DOHH2 (cell line): ENCODE results near the gene SEPTIN5.

Experiments used
- H3F3A ChIP-seq: fragments of 200-600 bp; sonication (generic), shearing (Covaris generic); 2 replicates; pipeline ENCODE4 v1.6.0; 2016; ENCODE audit warnings: antibody characterized with exemption, mild to moderate bottlenecking; ENCODE audit not compliant: control insufficient read depth, insufficient read depth
- H3K27ac ChIP-seq: fragments of 200-600 bp; sonication (generic); 2 replicates; pipeline ENCODE4 v1.5.1; 2014; ENCODE audit warnings: low read depth, mild to moderate bottlenecking, low read length, moderate library complexity
- H3K27me3 ChIP-seq: fragments of 200-600 bp; sonication (generic); 2 replicates; pipeline ENCODE4 v1.6.1; 2014; ENCODE audit warnings: mild to moderate bottlenecking, low read length, mixed read lengths; ENCODE audit not compliant: control insufficient read depth
- H3K36me3 ChIP-seq: fragments of 200-600 bp; sonication (generic); 2 replicates; pipeline ENCODE4 v1.6.1; 2014; ENCODE audit warnings: mild to moderate bottlenecking, low read length, moderate library complexity, mixed read lengths; ENCODE audit not compliant: control insufficient read depth
- H3K4me1 ChIP-seq: fragments of 200-600 bp; sonication (generic); 2 replicates; pipeline ENCODE4 v1.6.1; 2014; ENCODE audit warnings: mild to moderate bottlenecking, low read length, mixed read lengths; ENCODE audit not compliant: control insufficient read depth
- H3K4me2 ChIP-seq: fragments of 200-600 bp; sonication (generic); 2 replicates; pipeline ENCODE4 v1.6.0; 2014; ENCODE audit warnings: mild to moderate bottlenecking, low read length, moderate library complexity
- H3K4me3 ChIP-seq: fragments of 200-600 bp; sonication (generic); 2 replicates; pipeline ENCODE4 v1.5.1; 2014; ENCODE audit warnings: mild to moderate bottlenecking, low read length, mixed read lengths
- H3K79me2 ChIP-seq: fragments of 200-600 bp; sonication (generic); 2 replicates; pipeline ENCODE4 v1.6.1; 2014; ENCODE audit warnings: mild to moderate bottlenecking, low read length, mixed read lengths; ENCODE audit not compliant: control insufficient read depth
- H3K9me2 ChIP-seq: fragments of 200-600 bp; sonication (generic); replicated peaks from 2 replicates; pipeline ENCODE4 v1.6.1; 2014; ENCODE audit warnings: mild to moderate bottlenecking, low read length, mixed read lengths; ENCODE audit not compliant: control insufficient read depth
- H3K9me3 ChIP-seq: fragments of 200-600 bp; sonication (generic); 2 replicates; pipeline ENCODE4 v1.6.1; 2014; ENCODE audit warnings: antibody characterized with exemption, low read length, mixed read lengths; ENCODE audit not compliant: control insufficient read depth, insufficient read depth
- H4K20me1 ChIP-seq: fragments of 200-600 bp; sonication (generic); 2 replicates; pipeline ENCODE4 v1.6.0; 2014; ENCODE audit warnings: low read depth, mild to moderate bottlenecking, antibody characterized with exemption, low read length, moderate library complexity; ENCODE audit not compliant: control insufficient read depth, insufficient read depth
- CTCF ChIP-seq: fragments of 200-600 bp; sonication (generic); IDR thresholded peaks from one replicate; pipeline ENCODE4 v1.5.1; 2014; ENCODE audit warnings: antibody characterized with exemption, mild to moderate bottlenecking, low read depth, low read length; ENCODE audit not compliant: poor library complexity, severe bottlenecking
- EZH2phosphoT487 ChIP-seq: fragments of 200-600 bp; sonication (generic); IDR thresholded peaks from 2 replicates; pipeline ENCODE4 v1.6.1; 2017; ENCODE audit warnings: borderline replicate concordance, mild to moderate bottlenecking, antibody characterized with exemption, low read length, moderate library complexity, mixed read lengths

SEPTIN5 gene

GRCh38 chr22:19666673-19667593 lies 47.4 kb upstream of the SEPTIN5 start:
- no peak overlapping the region for H3K4me2 ChIP-seq
- no peaks in the 10 kb centered on the region for H3K36me3 ChIP-seq
- H3K79me2 ChIP-seq: no peaks in the 10 kb centered on the region
- no peaks in the 10 kb centered on the region for H4K20me1 ChIP-seq
- no peak overlapping the region for H3K4me3 ChIP-seq
- no peaks in the 10 kb centered on the region for H3K9me2 ChIP-seq
- no peaks in the 10 kb centered on the region for H3K9me3 ChIP-seq
- H3K4me1 ChIP-seq: no peaks in the 10 kb centered on the region
- peaks cover 2% of the 10 kb centered on the region; the same call in 1 of the 2 replicates for H3K27me3 ChIP-seq
- TF ChIP-seq CTCF: no peak
- no peak for TF ChIP-seq EZH2phosphoT487
- no peaks in the 10 kb centered on the region for H3F3A ChIP-seq
- no peak overlapping the region for H3K27ac ChIP-seq

DNA sequence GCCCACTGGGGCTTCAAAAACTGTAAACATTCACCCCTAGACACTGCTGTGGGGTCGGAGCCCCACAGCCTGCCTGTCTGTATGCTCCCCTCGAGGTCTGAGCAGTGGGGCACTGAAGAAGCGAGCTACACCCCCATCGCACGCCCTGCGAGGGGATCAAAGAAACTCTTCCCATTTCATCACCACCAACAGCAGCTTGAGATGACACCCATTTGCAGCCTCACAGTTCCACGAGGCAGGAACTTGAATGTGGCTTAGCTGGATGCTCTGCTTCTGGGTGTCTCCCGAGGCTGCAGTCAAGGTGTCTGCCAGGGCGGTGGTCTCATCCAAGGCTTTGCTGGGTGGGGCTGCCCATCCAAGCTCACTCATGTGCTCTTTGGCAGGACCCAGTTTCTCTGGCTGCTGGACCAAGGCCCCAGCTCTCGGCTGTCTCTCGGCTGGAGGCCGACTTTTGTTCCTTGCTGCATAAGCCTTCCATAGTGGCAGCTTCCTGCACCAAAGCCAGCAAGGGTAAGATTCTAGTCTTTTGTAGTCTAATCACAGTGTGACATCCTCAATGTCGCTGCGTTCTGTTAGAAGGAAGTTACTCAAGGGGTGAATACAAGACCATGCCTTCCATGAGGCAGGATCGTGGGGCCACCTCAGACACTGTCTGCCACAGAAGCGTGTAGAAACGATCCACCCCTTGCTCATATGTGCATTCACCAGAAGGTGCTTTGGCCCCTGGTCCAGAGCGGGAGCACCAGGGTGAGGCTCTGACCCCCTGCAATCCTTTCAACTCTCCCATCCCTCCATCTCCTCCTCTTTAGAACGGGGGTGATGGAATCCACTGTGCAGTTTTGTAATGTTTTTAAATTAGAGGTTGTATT lies 46.2 kb upstream of the SEPTIN5 start:
- no peaks in the 10 kb centered on the region for H3K9me2 ChIP-seq
- H3K4me3 ChIP-seq: no peak overlapping the region
- H3K79me2 ChIP-seq: no peaks in the 10 kb centered on the region
- H3K9me3 ChIP-seq: no peaks in the 10 kb centered on the region
- no peaks in the 10 kb centered on the region for H3F3A ChIP-seq
- H3K4me2 ChIP-seq: no peak overlapping the region
- peaks cover 2% of the 10 kb centered on the region; the same call in 1 of the 2 replicates for H3K27me3 ChIP-seq
- no peaks in the 10 kb centered on the region for H4K20me1 ChIP-seq
- H3K27ac ChIP-seq: no peak overlapping the region
- H3K4me1 ChIP-seq: no peaks in the 10 kb centered on the region
- no peaks in the 10 kb centered on the region for H3K36me3 ChIP-seq
- no peak for TF ChIP-seq CTCF
- no peak for TF ChIP-seq EZH2phosphoT487

DNA sequence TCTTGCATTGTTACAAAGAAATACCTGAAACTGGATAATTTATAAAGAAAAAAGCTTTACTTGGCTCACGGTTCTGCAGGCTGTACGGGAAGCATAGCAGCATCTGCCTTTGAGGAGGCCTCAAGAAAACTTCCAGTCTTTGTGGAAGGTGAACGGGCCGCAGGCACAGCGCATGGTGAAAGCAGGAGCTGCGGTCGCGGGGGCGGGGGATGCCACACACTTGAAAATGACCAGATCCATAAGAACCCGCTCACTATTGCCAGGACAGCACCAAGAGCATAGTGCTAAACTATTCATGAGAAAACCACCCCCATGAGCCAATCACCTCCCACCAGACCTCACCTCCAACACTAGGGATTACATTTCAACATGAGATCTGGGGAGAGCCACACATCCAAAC lies 45.6 kb upstream of the SEPTIN5 start:
- TF ChIP-seq CTCF (no peak), EZH2phosphoT487 (no peak)
- Histone ChIP-seq H3K79me2 (no peaks in the 10 kb centered on the region), H3K4me1 (no peaks in the 10 kb centered on the region), H3K4me2 (no peak overlapping the region), H3K4me3 (no peak overlapping the region), H3K36me3 (no peaks in the 10 kb centered on the region), H4K20me1 (no peaks in the 10 kb centered on the region), H3K27me3 (peaks cover 2% of the 10 kb centered on the region; the same call in 1 of the 2 replicates), H3K27ac (no peak overlapping the region), H3K9me2 (no peaks in the 10 kb centered on the region), H3K9me3 (no peaks in the 10 kb centered on the region), H3F3A (no peaks in the 10 kb centered on the region)
